Panc1 (cell line): ENCODE results near the gene KIAA1614.

Experiments used
- CTCF ChIP-seq: fragments of 450-650 bp; IDR thresholded peaks from 2 replicates; pipeline ENCODE4 v1.5.1; 2017; ENCODE audit warnings: mild to moderate bottlenecking
- POLR2AphosphoS5 ChIP-seq: IDR thresholded peaks from 2 replicates; pipeline ENCODE4 v1.6.1; 2012; ENCODE audit warnings: mild to moderate bottlenecking, low read depth, low read length, moderate library complexity
- REST ChIP-seq, 2 experiments: IDR thresholded peaks; 2 replicates each; pipeline ENCODE4 v1.6.1; 2011 to 2012; ENCODE audit warnings: low read depth in 2 of 2, control low read depth in 1 of 2, low read length in 1 of 2, mild to moderate bottlenecking in 1 of 2, moderate library complexity in 1 of 2; ENCODE audit not compliant: insufficient read depth in 1 of 2
- SIN3A ChIP-seq: IDR thresholded peaks from 2 replicates; pipeline ENCODE4 v1.6.1; 2012; ENCODE audit warnings: low read depth, mild to moderate bottlenecking, low read length, moderate library complexity, borderline replicate concordance; ENCODE audit not compliant: insufficient read depth
- TCF7L2 ChIP-seq: IDR thresholded peaks from 2 replicates; pipeline ENCODE4 v1.6.1; 2011; ENCODE audit warnings: mild to moderate bottlenecking, low read depth, low read length, inconsistent platforms

GRCh38 chr1:180886338-180886737 is 26.4 kb upstream of the KIAA1614 start:
- no peak for TF ChIP-seq CTCF
- TF ChIP-seq REST (IDR thresholded peaks at IDR 0.05; ENCODE audit: insufficient read depth in 1 of 2, low read depth in 2 of 2, low read length in 1 of 2), result no peak
- TF ChIP-seq POLR2AphosphoS5, result no peak
- no peak for TF ChIP-seq TCF7L2
- TF ChIP-seq SIN3A, result no peak
